Ovary (tissue), 9 donors: ENCODE results near the gene DENND5B. TPM values are rescaled to one million over a fixed set of nuclear protein-coding genes. Genes with fewer than 3 reads are reported as not detected.

ENCODE experiments used
- DNase-seq, 5 donors: peaks; one replicate each; pipeline ENCODE4 v3.0.0-alpha.2; 2019 to 2020
- H3K27ac ChIP-seq, 2 donors: fragments of 200-600 bp; one replicate each; pipeline versions ENCODE4 v1.5.1 to v1.8.0; 2019 to 2022
- H3K27me3 ChIP-seq: fragments of 200-600 bp; one replicate; pipeline ENCODE4 v1.8.0; 2022
- H3K36me3 ChIP-seq: fragments of 200-600 bp; sonication (generic); one replicate; pipeline ENCODE4 v1.5.1; 2019
- H3K4me1 ChIP-seq: one replicate; pipeline ENCODE4 v1.8.1; 2013; ENCODE audit warnings: mild to moderate bottlenecking, moderate library complexity; ENCODE audit not compliant: insufficient read depth
- H3K4me3 ChIP-seq: fragments of 200-600 bp; sonication (generic); one replicate; pipeline ENCODE4 v1.5.1; 2017
- H3K9me3 ChIP-seq, 2 donors: fragments of 200-600 bp in 1 of 2; sonication (generic) in 1 of 2; one replicate each; pipeline versions ENCODE4 v1.5.1 to v1.8.1; 2013 to 2019; ENCODE audit warnings: mild to moderate bottlenecking in 1 of 2, moderate library complexity in 1 of 2
- EP300 ChIP-seq: sonication (generic); formaldehyde crosslinking; IDR thresholded peaks from one replicate; pipeline ENCODE4 v1.6.1; 2017; ENCODE audit warnings: antibody characterized with exemption
- POLR2A ChIP-seq: fragments of 450-650 bp; IDR thresholded peaks from one replicate; pipeline ENCODE4 v1.6.1; 2017; ENCODE audit warnings: antibody characterized with exemption, mild to moderate bottlenecking, moderate library complexity
- WGBS, 3 donors: extraction: QIAGEN DNeasy Blood & Tissue Kit in 1 of 3; methylation state at CpG; one replicate each; pipeline versions ENCODE4 v1.1.5 to v1.1.7; 2013 to 2017; 5-methylcytosine and 5-hydroxymethylcytosine counted together
- intact Hi-C, 4 donors: fragments of 100-400 bp; cut with DNase I; formaldehyde crosslinking; loops; one replicate each; pipeline versions ENCODE4 v1.11.0 to v1.15.1; 2022 to 2023
- polyA plus RNA-seq, 2 donors: library from polyadenylated mRNA; stranded (reverse); fragments of 200-250 nt in 1 of 2; fragments of 350-450 nt in 1 of 2; fragmentation: Illumina TruSeq in 1 of 2; extraction: RNeasy Lipid Tissue Mini Kit (QIAGEN cat#74804) in 1 of 2; gene quantifications; one replicate each; pipeline ENCODE4 v1.2.3, GENCODE V29; 2013 to 2014
- total RNA-seq, 7 donors: library from RNA; depleted of rRNA in 2 of 7; stranded (reverse); fragments of >200 nt in 2 of 7; fragmentation: NEBNext Ultra II Directional in 3 of 7; extraction: Animal tissue kit (Norgen Biotek cat#: 25700) in 3 of 7; gene quantifications; one replicate each; pipeline versions ENCODE4 v1.1.0 to v1.2.4, GENCODE V29; 2016 to 2023
- TF ChIP-seq, protein P1 (sequence below), 3 donors: fragments of 450-650 bp in 2 of 3; fragments of 200-600 bp in 1 of 3; IDR thresholded peaks; one replicate each; pipeline versions ENCODE4 v1.5.1 to v1.8.0; 2016 to 2022; ENCODE audit warnings: antibody characterized with exemption in 3 of 3, mild to moderate bottlenecking in 1 of 3
- donor health status: DM: no; HTN: no; CAD: no; lungs with moderate emphysema.
- donor health status: DM: no; HTN: no; CAD: no.
- donor health status: Bipolar disorder and iron deficiency.
- donor health status: DM: yes; HTN: yes; CAD: no.
- donor health status: DM: no; HTN: no; CAD: no.
- donor health status: DM: yes; HTN: yes; CAD: no.

Gene DENND5B
- total and polyA plus RNA-seq, 9 donors = 13.9 to 70.7 (median 47.9) TPM

DNA sequence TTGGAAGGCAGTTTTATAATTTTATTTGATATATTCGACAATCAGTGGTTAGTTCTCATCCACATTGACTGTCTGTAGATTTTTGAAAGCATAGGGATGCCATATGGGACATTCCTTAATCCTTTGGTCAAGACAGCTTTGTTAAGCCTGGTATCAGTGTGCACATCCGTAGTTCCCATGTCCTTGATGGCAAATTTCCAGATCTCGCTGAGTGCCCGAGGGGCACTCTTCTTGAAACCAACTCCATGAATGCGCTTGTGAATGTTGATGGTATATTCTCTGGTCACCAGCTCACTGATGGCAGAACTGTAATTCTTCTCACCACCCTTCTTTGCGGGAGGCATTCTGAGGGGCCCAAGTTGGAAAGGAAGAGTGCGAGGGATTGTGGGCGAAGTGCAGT lies 6.1 kb upstream of the DENND5B start:
- no peak overlapping the region for H3K4me3 ChIP-seq
- H3K27me3 ChIP-seq = no peaks in the 10 kb centered on the region
- H3K9me3 ChIP-seq = no peaks in the 10 kb centered on the region
- H3K36me3 ChIP-seq = no peaks in the 10 kb centered on the region
- H3K27ac ChIP-seq = no peak overlapping the region
- WGBS, 3 donors = 87 to 90% (median 88%) methylated on average over 8 of the region's 8 CpGs
- TF ChIP-seq POLR2A (no peak), EP300 (no peak)
- TF ChIP-seq, protein P1, sequence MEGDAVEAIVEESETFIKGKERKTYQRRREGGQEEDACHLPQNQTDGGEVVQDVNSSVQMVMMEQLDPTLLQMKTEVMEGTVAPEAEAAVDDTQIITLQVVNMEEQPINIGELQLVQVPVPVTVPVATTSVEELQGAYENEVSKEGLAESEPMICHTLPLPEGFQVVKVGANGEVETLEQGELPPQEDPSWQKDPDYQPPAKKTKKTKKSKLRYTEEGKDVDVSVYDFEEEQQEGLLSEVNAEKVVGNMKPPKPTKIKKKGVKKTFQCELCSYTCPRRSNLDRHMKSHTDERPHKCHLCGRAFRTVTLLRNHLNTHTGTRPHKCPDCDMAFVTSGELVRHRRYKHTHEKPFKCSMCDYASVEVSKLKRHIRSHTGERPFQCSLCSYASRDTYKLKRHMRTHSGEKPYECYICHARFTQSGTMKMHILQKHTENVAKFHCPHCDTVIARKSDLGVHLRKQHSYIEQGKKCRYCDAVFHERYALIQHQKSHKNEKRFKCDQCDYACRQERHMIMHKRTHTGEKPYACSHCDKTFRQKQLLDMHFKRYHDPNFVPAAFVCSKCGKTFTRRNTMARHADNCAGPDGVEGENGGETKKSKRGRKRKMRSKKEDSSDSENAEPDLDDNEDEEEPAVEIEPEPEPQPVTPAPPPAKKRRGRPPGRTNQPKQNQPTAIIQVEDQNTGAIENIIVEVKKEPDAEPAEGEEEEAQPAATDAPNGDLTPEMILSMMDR (IDR thresholded peaks at IDR 0.05) = no peak
- H3K4me1 ChIP-seq = no peaks in the 10 kb centered on the region
- intact Hi-C loops = no loop called here
- DNase-seq = no peak

DNA sequence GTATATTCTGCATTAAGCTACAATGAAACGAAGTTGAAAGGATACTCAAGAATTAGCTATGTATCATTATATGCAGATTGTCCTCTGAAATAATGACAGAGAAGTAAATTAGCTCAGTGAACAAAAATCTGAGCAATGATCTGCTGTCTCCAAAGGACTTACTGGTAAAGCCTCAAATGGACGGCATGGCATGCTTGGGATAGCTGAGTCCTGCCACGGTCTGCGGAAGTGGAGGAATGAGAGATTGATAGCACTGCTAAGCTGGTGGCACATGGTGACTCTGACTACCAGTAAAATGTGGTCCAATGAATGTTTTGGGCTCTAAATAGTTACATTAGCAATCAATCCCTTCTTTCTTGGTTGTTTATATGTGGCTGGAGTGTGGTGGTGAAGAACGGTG lies 3.7 kb upstream of the DENND5B start:
- H3K4me3 ChIP-seq = no peak overlapping the region
- no peaks in the 10 kb centered on the region for H3K4me1 ChIP-seq
- no peaks in the 10 kb centered on the region for H3K36me3 ChIP-seq
- H3K27me3 ChIP-seq = no peaks in the 10 kb centered on the region
- WGBS, 3 donors = 65 to 66% (median 65%) methylated on average over 5 of the region's 5 CpGs
- intact Hi-C loops = no loop called here
- no peak overlapping the region for H3K27ac ChIP-seq
- no peak for DNase-seq
- TF ChIP-seq, protein P1 (IDR thresholded peaks at IDR 0.05) = no peak
- TF ChIP-seq EP300 (no peak), POLR2A (no peak)
- no peaks in the 10 kb centered on the region for H3K9me3 ChIP-seq

DNA sequence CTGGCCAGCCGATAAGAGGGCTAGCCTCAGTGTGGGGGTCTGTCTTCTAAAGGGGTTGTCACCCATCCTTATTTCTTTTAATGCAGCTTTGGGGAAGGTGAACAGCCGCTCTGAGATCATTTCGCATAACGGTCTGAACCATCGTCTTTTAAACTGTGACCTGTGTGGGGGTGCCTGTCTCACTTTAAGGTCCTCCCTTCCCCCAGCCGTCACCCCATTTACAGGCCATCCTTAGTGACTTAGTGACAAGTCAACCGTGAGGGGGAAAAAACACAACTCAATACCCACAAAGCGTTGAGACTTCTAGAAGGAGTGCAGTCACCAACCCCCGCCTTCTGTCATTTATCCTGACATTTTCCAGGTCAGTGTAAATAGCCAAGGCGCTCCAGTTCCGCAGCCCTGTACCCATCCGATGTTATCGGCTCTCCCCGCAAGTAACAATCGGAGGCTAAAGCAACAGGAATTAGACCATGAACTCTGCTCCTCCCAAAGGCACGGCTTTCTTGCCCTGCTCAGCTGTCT lies 505 bp upstream of the DENND5B start:
- WGBS, 3 donors = 1 to 2% (median 1%) methylated on average over 16 of the region's 16 CpGs

DNA sequence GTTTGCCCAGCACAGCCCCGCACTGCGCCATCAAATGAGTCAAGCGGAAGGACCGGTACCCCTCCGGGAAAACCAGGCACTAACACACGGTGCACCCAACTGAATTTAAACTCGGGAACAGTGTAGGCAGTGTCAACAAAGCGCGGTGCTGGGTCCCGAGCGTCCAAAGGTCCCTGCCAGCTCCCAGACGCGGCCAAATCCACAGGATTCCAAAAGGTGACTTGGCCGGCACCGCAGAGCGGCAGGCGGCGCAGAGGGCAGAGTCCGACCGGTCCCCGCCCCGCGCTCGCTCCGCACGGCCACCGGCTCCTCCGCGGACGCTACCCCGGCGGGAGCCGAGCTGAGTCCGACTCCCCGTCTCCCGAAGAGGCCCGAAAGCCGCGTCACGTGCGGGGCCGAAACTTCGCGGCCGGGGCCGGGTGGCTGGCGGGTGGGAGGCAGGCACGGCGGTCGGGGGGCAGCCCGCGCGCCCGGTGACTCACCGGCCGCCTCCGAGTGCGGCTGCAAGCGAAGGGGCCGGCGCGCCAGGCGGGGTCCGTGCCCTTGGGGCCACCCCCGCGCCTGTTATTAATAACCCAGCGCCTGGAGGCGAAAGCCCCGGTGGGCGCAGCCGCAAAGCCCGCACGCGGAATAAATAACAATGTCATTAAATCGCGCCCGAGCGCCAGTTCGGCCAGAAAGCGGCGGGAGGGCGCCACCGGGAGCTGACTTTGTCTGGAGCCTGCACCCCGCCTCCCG lies 863 bp downstream of the DENND5B start:
- WGBS, 3 donors = 0 to 1% (median 1%) methylated on average over 19 to 85 of the region's 85 CpGs
- Histone ChIP-seq H3K27ac (peak overlapping the region; percentile 98 to 99), H3K9me3 (no peaks in the 10 kb centered on the region), H3K4me1 (peaks cover 3% of the 10 kb centered on the region), H3K27me3 (no peaks in the 10 kb centered on the region), H3K4me3 (peak overlapping the region; percentile 95), H3K36me3 (no peaks in the 10 kb centered on the region)
- intact Hi-C loops = no loop called here
- TF ChIP-seq, protein P1 (IDR thresholded peaks at IDR 0.05) = peak in 1 of 3 donors; percentile 7
- TF ChIP-seq POLR2A = peak; percentile 4
- no peak for TF ChIP-seq EP300
- DNase-seq = peak; percentile 65 to 83 (median 77)

More for the DNA sequence above, 505 bp upstream of the DENND5B start:
- Histone ChIP-seq H3K36me3 (no peaks in the 10 kb centered on the region), H3K27me3 (no peaks in the 10 kb centered on the region), H3K4me1 (peaks cover 2% of the 10 kb centered on the region), H3K9me3 (no peaks in the 10 kb centered on the region), H3K4me3 (peak overlapping the region; percentile 95), H3K27ac (peak overlapping the region; percentile 98 to 99)
- DNase-seq = peak in 4 of 5 donors; percentile 44 to 52 (median 48)
- no peak for TF ChIP-seq EP300
- intact Hi-C loops = no loop called here

DNA sequence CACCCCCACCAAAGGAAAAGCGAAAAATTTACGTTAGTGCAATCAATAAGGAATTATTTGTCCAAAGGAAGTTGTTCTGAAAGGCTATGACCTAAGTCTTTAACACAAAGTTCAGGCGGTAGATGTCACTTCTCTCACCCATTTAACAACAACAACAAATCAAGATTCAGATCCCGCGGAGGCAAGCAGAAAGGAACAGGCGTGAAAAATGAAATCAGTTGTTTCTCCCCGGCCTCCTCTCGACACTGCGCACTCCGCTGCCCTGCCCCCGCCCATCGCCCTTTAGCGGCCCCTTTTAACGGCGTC lies 1.4 kb downstream of the DENND5B start:
- TF ChIP-seq, protein P1 (IDR thresholded peaks at IDR 0.05) = no peak
- TF ChIP-seq POLR2A (no peak), EP300 (no peak)
- Histone ChIP-seq H3K36me3 (no peaks in the 10 kb centered on the region), H3K4me3 (peak overlapping the region; percentile 95), H3K27me3 (no peaks in the 10 kb centered on the region), H3K4me1 (peaks cover 5% of the 10 kb centered on the region), H3K9me3 (no peaks in the 10 kb centered on the region), H3K27ac (peak overlapping the region; percentile 98 to 99)
- intact Hi-C loops = no loop called here
- peak in 4 of 5 donors; percentile 70 to 81 (median 76) for DNase-seq
- 0 to 1% (median 0%) methylated on average over 15 of the region's 15 CpGs for WGBS, 3 donors
